HEK293 (cell line): Measurements from ENCODE around the gene SLC30A4.
A peak's percentile ranks its signal among the peaks of the same experiment; 100 is the strongest.

Source experiments
- CTCF ChIA-PET: fragments of 350-600 bp; formaldehyde crosslinking; extraction: SDS; loops from one replicate; lab custom pipeline; 2021; ENCODE audit warnings: antibody characterized with exemption; lab: Yijun Ruan, JAX
- POLR2A ChIA-PET: fragments of 300-600 bp; formaldehyde crosslinking; extraction: SDS; loops from one replicate; lab custom pipeline; 2020; ENCODE audit warnings: antibody characterized with exemption, inconsistent platforms; lab: Yijun Ruan, JAX
- H3K27ac ChIP-seq: fragments of 200-500 bp; sonication (Bioruptor generic); 2 replicates; pipeline ENCODE4 v1.5.1; 2014; ENCODE audit warnings: low read depth, low read length, control low read depth, inconsistent platforms; ENCODE audit errors: extremely low read depth
- H3K36me3 ChIP-seq, 2 experiments: fragments of 200-500 bp in 1 of 2; sonication (Bioruptor generic) in 1 of 2; 1 replicate in 1 of 2; 2 replicates in 1 of 2; pipeline ENCODE4 v1.5.1; 2014 to 2017; ENCODE audit warnings: inconsistent platforms in 2 of 2, low read length in 2 of 2; ENCODE audit not compliant: control insufficient read depth in 2 of 2, insufficient read depth in 1 of 2
- H3K4me1 ChIP-seq: fragments of 200-500 bp; sonication (Bioruptor generic); 2 replicates; pipeline ENCODE4 v1.5.1; 2014; ENCODE audit warnings: mild to moderate bottlenecking, low read length, inconsistent platforms; ENCODE audit not compliant: control insufficient read depth, insufficient read depth
- H3K4me3 ChIP-seq: 2 replicates; pipeline ENCODE4 v1.5.1; 2011; ENCODE audit warnings: low read depth, mild to moderate bottlenecking, control low read depth, low read length, moderate library complexity
- H3K9me3 ChIP-seq: fragments of 200-500 bp; sonication (Bioruptor generic); 2 replicates; pipeline ENCODE4 v1.5.1; 2014; ENCODE audit warnings: low read depth, low read length, inconsistent platforms; ENCODE audit not compliant: control insufficient read depth, insufficient read depth
- FEZF1 ChIP-seq: fragments of 450-650 bp; formaldehyde crosslinking; IDR thresholded peaks from 2 replicates; pipeline ENCODE4 v1.5.1; 2016; ENCODE audit warnings: missing biosample characterization, missing genetic modification characterization
- GLIS1 ChIP-seq: fragments of 450-650 bp; formaldehyde crosslinking; IDR thresholded peaks from 2 replicates; pipeline ENCODE4 v1.5.1; 2016; ENCODE audit warnings: missing biosample characterization, missing genetic modification characterization
- SCRT2 ChIP-seq: fragments of 450-650 bp; formaldehyde crosslinking; IDR thresholded peaks from 2 replicates; pipeline ENCODE4 v1.5.1; 2016; ENCODE audit warnings: missing biosample characterization, missing genetic modification characterization
- WT1 ChIP-seq: fragments of 450-650 bp; formaldehyde crosslinking; IDR thresholded peaks from 2 replicates; pipeline ENCODE4 v1.5.1; 2016; ENCODE audit warnings: missing biosample characterization, missing genetic modification characterization
- ZBTB10 ChIP-seq: fragments of 450-650 bp; formaldehyde crosslinking; IDR thresholded peaks from 2 replicates; pipeline ENCODE4 v1.5.1; 2016; ENCODE audit warnings: missing biosample characterization, missing genetic modification characterization
- ZBTB21 ChIP-seq: fragments of 450-650 bp; formaldehyde crosslinking; IDR thresholded peaks from 2 replicates; pipeline ENCODE4 v1.5.1; 2017; ENCODE audit warnings: missing biosample characterization, missing genetic modification characterization
- ZFHX2 ChIP-seq: fragments of 450-650 bp; formaldehyde crosslinking; conservative IDR thresholded peaks from 2 replicates; pipeline ENCODE4 v1.5.1; 2016; ENCODE audit warnings: missing biosample characterization, missing genetic modification characterization
- ZFP41 ChIP-seq: fragments of 450-650 bp; formaldehyde crosslinking; IDR thresholded peaks from 2 replicates; pipeline ENCODE4 v1.5.1; 2016; ENCODE audit warnings: missing biosample characterization, missing genetic modification characterization, borderline replicate concordance
- ZNF19 ChIP-seq: fragments of 450-650 bp; formaldehyde crosslinking; IDR thresholded peaks from 2 replicates; pipeline ENCODE4; 2016; ENCODE audit warnings: missing biosample characterization, missing genetic modification characterization, low read depth
- ZNF292 ChIP-seq: fragments of 450-650 bp; formaldehyde crosslinking; IDR thresholded peaks from 2 replicates; pipeline ENCODE4 v1.5.1; 2016; ENCODE audit warnings: low read depth, missing biosample characterization, missing genetic modification characterization, borderline replicate concordance
- ZNF324 ChIP-seq: fragments of 450-650 bp; formaldehyde crosslinking; IDR thresholded peaks from 2 replicates; pipeline ENCODE4 v1.5.1; 2016; ENCODE audit warnings: missing biosample characterization, missing genetic modification characterization
- ZNF335 ChIP-seq: fragments of 450-650 bp; formaldehyde crosslinking; conservative IDR thresholded peaks from 2 replicates; pipeline ENCODE4 v1.5.1; 2016; ENCODE audit warnings: missing biosample characterization, missing genetic modification characterization
- ZNF398 ChIP-seq: fragments of 450-650 bp; formaldehyde crosslinking; IDR thresholded peaks from 2 replicates; pipeline ENCODE4 v1.5.1; 2017; ENCODE audit warnings: missing biosample characterization, missing genetic modification characterization
- ZNF558 ChIP-seq: fragments of 450-650 bp; formaldehyde crosslinking; IDR thresholded peaks from 2 replicates; pipeline ENCODE4 v1.5.1; 2016; ENCODE audit warnings: missing biosample characterization, missing genetic modification characterization
- ZNF580 ChIP-seq: fragments of 450-650 bp; formaldehyde crosslinking; IDR thresholded peaks from 2 replicates; pipeline ENCODE4 v1.5.1; 2016; ENCODE audit warnings: missing biosample characterization, missing genetic modification characterization
- ZNF585B ChIP-seq: fragments of 450-650 bp; formaldehyde crosslinking; IDR thresholded peaks from 2 replicates; pipeline ENCODE4 v1.5.1; 2016; ENCODE audit warnings: missing biosample characterization, missing genetic modification characterization
- ZNF610 ChIP-seq: fragments of 450-650 bp; formaldehyde crosslinking; IDR thresholded peaks from 2 replicates; pipeline ENCODE4 v1.5.1; 2016; ENCODE audit warnings: missing biosample characterization, missing genetic modification characterization, borderline replicate concordance
- ZNF624 ChIP-seq: fragments of 450-650 bp; formaldehyde crosslinking; IDR thresholded peaks from 2 replicates; pipeline ENCODE4 v1.5.1; 2017; ENCODE audit warnings: missing biosample characterization, missing genetic modification characterization
- ZNF658 ChIP-seq: fragments of 450-650 bp; formaldehyde crosslinking; IDR thresholded peaks from 2 replicates; pipeline ENCODE4; 2016; ENCODE audit warnings: missing biosample characterization, missing genetic modification characterization
- TF ChIP-seq, protein P1 (sequence below): fragments of 450-650 bp; formaldehyde crosslinking; conservative IDR thresholded peaks from 2 replicates; pipeline ENCODE4 v1.5.1; 2016; ENCODE audit warnings: low read depth, missing biosample characterization, missing genetic modification characterization
- TF ChIP-seq, protein P2 (sequence below): fragments of 450-650 bp; formaldehyde crosslinking; IDR thresholded peaks from 2 replicates; pipeline ENCODE4 v1.5.1; 2016; ENCODE audit warnings: missing biosample characterization, missing genetic modification characterization
- TF ChIP-seq, protein P3 (sequence below): fragments of 450-650 bp; formaldehyde crosslinking; IDR thresholded peaks from 2 replicates; pipeline ENCODE4 v1.5.1; 2017; ENCODE audit warnings: missing biosample characterization, missing genetic modification characterization

The SLC30A4 gene

DNA sequence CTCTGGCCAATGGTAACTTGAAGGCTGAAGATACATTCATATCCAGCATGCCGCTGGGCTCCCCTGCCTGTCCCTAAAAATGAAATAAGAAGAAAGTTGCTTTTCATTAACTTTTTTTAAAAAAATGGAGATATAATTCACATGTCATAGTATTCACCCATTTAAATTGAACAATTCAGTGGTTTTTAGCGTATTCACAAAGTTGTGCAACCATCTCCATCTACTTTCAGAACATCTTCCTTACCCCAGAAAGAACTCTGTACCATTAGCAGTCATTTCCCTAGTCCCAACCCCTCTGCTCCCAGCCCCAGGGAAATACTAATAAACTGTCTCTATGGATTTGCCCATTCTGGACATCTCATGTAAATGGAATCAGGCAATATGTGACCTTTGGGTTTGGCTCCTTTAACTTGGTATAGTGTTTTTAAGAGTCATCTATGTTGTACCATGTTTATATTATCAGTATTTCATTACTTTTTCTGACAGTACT lies 88.4 kb downstream of the SLC30A4 start:
- Histone ChIP-seq H3K4me3 (no peak overlapping the region), H3K9me3 (no peaks in the 10 kb centered on the region), H3K27ac (no peak overlapping the region), H3K36me3 (no peaks in the 10 kb centered on the region), H3K4me1 (0 out of 2 replicates have a peak, but pooled peaks cover 3% of the 10 kb centered on the region)
- no peak for TF ChIP-seq ZNF335 (tag by site-specific recombination)
- TF ChIP-seq FEZF1 (tag by site-specific recombination), result no peak
- no peak for TF ChIP-seq ZNF580 (tag by site-specific recombination)
- no peak for TF ChIP-seq WT1 (tag by site-specific recombination)
- TF ChIP-seq, protein P1, sequence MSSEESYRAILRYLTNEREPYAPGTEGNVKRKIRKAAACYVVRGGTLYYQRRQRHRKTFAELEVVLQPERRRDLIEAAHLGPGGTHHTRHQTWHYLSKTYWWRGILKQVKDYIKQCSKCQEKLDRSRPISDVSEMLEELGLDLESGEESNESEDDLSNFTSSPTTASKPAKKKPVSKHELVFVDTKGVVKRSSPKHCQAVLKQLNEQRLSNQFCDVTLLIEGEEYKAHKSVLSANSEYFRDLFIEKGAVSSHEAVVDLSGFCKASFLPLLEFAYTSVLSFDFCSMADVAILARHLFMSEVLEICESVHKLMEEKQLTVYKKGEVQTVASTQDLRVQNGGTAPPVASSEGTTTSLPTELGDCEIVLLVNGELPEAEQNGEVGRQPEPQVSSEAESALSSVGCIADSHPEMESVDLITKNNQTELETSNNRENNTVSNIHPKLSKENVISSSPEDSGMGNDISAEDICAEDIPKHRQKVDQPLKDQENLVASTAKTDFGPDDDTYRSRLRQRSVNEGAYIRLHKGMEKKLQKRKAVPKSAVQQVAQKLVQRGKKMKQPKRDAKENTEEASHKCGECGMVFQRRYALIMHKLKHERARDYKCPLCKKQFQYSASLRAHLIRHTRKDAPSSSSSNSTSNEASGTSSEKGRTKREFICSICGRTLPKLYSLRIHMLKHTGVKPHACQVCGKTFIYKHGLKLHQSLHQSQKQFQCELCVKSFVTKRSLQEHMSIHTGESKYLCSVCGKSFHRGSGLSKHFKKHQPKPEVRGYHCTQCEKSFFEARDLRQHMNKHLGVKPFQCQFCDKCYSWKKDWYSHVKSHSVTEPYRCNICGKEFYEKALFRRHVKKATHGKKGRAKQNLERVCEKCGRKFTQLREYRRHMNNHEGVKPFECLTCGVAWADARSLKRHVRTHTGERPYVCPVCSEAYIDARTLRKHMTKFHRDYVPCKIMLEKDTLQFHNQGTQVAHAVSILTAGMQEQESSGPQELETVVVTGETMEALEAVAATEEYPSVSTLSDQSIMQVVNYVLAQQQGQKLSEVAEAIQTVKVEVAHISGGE (tag by site-specific recombination), result no peak
- no peak for TF ChIP-seq ZBTB10 (tag by site-specific recombination)
- no peak for TF ChIP-seq ZNF624
- no peak for TF ChIP-seq ZNF658 (tag by site-specific recombination)
- TF ChIP-seq, protein P2, sequence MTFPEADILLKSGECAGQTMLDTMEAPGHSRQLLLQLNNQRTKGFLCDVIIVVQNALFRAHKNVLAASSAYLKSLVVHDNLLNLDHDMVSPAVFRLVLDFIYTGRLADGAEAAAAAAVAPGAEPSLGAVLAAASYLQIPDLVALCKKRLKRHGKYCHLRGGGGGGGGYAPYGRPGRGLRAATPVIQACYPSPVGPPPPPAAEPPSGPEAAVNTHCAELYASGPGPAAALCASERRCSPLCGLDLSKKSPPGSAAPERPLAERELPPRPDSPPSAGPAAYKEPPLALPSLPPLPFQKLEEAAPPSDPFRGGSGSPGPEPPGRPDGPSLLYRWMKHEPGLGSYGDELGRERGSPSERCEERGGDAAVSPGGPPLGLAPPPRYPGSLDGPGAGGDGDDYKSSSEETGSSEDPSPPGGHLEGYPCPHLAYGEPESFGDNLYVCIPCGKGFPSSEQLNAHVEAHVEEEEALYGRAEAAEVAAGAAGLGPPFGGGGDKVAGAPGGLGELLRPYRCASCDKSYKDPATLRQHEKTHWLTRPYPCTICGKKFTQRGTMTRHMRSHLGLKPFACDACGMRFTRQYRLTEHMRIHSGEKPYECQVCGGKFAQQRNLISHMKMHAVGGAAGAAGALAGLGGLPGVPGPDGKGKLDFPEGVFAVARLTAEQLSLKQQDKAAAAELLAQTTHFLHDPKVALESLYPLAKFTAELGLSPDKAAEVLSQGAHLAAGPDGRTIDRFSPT (tag by site-specific recombination), result no peak
- TF ChIP-seq ZNF292 (tag by site-specific recombination), result no peak
- TF ChIP-seq ZBTB21 (tag by site-specific recombination), result no peak
- POLR2A ChIA-PET, result no interaction called here
- CTCF ChIA-PET, result interaction anchor here (1.5 kb wide), 1 partner anchor 180 kb away, joined by 3 read pairs; no protein-coding TSS in a partner anchor

DNA sequence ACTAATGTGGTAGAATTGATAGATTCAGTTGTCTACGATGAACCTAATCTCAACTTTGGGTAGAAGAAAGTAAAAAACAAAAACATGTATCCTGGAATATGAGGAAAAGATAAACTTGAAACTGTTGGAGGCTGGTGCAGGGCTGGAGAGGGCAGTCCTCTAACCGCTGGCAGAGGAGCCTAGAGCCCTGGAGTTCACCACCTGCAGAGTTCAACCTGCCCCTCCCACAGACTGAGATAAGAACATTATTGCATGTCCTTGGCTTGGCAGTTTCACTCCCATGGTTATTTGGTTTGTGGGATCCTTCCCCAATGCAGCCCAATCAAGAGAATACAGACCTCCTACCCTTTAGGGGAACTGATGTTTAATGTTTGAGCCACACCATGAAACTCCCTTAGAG lies 91.0 kb downstream of the SLC30A4 start:
- POLR2A ChIA-PET, result no interaction called here
- Histone ChIP-seq H3K36me3 (no peaks in the 10 kb centered on the region), H3K4me3 (no peak overlapping the region), H3K9me3 (no peaks in the 10 kb centered on the region), H3K27ac (no peak overlapping the region), H3K4me1 (0 out of 2 replicates have a peak, but pooled peaks cover 3% of the 10 kb centered on the region)
- CTCF ChIA-PET, result interaction anchor here (0.8 to 5.3 kb wide), 11 partner anchors 16 to 268 kb away, joined by 3 to 109 read pairs (median 6); no protein-coding TSS in a partner anchor
- TF ChIP-seq ZNF610 (tag by site-specific recombination) (no peak), ZNF558 (tag by site-specific recombination) (no peak), ZNF585B (tag by site-specific recombination) (no peak), ZNF398 (no peak), ZNF19 (tag by site-specific recombination) (no peak), ZNF324 (tag by site-specific recombination) (no peak), ZFP41 (tag by site-specific recombination) (no peak), ZFHX2 (no peak), GLIS1 (tag by site-specific recombination) (peak; percentile 80), SCRT2 (tag by site-specific recombination) (no peak)
- TF ChIP-seq, protein P3, sequence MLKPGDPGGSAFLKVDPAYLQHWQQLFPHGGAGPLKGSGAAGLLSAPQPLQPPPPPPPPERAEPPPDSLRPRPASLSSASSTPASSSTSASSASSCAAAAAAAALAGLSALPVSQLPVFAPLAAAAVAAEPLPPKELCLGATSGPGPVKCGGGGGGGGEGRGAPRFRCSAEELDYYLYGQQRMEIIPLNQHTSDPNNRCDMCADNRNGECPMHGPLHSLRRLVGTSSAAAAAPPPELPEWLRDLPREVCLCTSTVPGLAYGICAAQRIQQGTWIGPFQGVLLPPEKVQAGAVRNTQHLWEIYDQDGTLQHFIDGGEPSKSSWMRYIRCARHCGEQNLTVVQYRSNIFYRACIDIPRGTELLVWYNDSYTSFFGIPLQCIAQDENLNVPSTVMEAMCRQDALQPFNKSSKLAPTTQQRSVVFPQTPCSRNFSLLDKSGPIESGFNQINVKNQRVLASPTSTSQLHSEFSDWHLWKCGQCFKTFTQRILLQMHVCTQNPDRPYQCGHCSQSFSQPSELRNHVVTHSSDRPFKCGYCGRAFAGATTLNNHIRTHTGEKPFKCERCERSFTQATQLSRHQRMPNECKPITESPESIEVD (tag by site-specific recombination), result no peak
